Ovary (tissue), 9 donors: ENCODE measurements around the gene P4HB. TPM values are rescaled to one million over a fixed set of nuclear protein-coding genes. Genes with fewer than 3 reads are reported as not detected.

Experiments used
- DNase-seq, 5 donors: peaks; one replicate each; pipeline ENCODE4 v3.0.0-alpha.2; 2019 to 2020
- H3K27ac ChIP-seq, 2 donors: fragments of 200-600 bp; one replicate each; pipeline versions ENCODE4 v1.5.1 to v1.8.0; 2019 to 2022
- H3K27me3 ChIP-seq: fragments of 200-600 bp; one replicate; pipeline ENCODE4 v1.8.0; 2022
- H3K36me3 ChIP-seq: fragments of 200-600 bp; sonication (generic); one replicate; pipeline ENCODE4 v1.5.1; 2019
- H3K4me1 ChIP-seq: one replicate; pipeline ENCODE4 v1.8.1; 2013; ENCODE audit warnings: mild to moderate bottlenecking, moderate library complexity; ENCODE audit not compliant: insufficient read depth
- H3K4me3 ChIP-seq: fragments of 200-600 bp; sonication (generic); one replicate; pipeline ENCODE4 v1.5.1; 2017
- H3K9me3 ChIP-seq, 2 donors: fragments of 200-600 bp in 1 of 2; sonication (generic) in 1 of 2; one replicate each; pipeline versions ENCODE4 v1.5.1 to v1.8.1; 2013 to 2019; ENCODE audit warnings: mild to moderate bottlenecking in 1 of 2, moderate library complexity in 1 of 2
- EP300 ChIP-seq: sonication (generic); formaldehyde crosslinking; IDR thresholded peaks from one replicate; pipeline ENCODE4 v1.6.1; 2017; ENCODE audit warnings: antibody characterized with exemption
- POLR2A ChIP-seq: fragments of 450-650 bp; IDR thresholded peaks from one replicate; pipeline ENCODE4 v1.6.1; 2017; ENCODE audit warnings: antibody characterized with exemption, mild to moderate bottlenecking, moderate library complexity
- WGBS, 3 donors: extraction: QIAGEN DNeasy Blood & Tissue Kit in 1 of 3; methylation state at CpG; one replicate each; pipeline versions ENCODE4 v1.1.5 to v1.1.7; 2013 to 2017; 5-methylcytosine and 5-hydroxymethylcytosine counted together
- intact Hi-C, 4 donors: fragments of 100-400 bp; cut with DNase I; formaldehyde crosslinking; loops; one replicate each; pipeline versions ENCODE4 v1.11.0 to v1.15.1; 2022 to 2023
- polyA plus RNA-seq, 2 donors: library from polyadenylated mRNA; stranded (reverse); fragments of 200-250 nt in 1 of 2; fragments of 350-450 nt in 1 of 2; fragmentation: Illumina TruSeq in 1 of 2; extraction: RNeasy Lipid Tissue Mini Kit (QIAGEN cat#74804) in 1 of 2; gene quantifications; one replicate each; pipeline ENCODE4 v1.2.3, GENCODE V29; 2013 to 2014
- total RNA-seq, 7 donors: library from RNA; depleted of rRNA in 2 of 7; stranded (reverse); fragments of >200 nt in 2 of 7; fragmentation: NEBNext Ultra II Directional in 3 of 7; extraction: Animal tissue kit (Norgen Biotek cat#: 25700) in 3 of 7; gene quantifications; one replicate each; pipeline versions ENCODE4 v1.1.0 to v1.2.4, GENCODE V29; 2016 to 2023
- TF ChIP-seq, protein P1 (sequence below), 3 donors: fragments of 450-650 bp in 2 of 3; fragments of 200-600 bp in 1 of 3; IDR thresholded peaks; one replicate each; pipeline versions ENCODE4 v1.5.1 to v1.8.0; 2016 to 2022; ENCODE audit warnings: antibody characterized with exemption in 3 of 3, mild to moderate bottlenecking in 1 of 3
- donor health status: DM: no; HTN: no; CAD: no; lungs with moderate emphysema.
- donor health status: DM: no; HTN: no; CAD: no.
- donor health status: Bipolar disorder and iron deficiency.
- donor health status: DM: yes; HTN: yes; CAD: no.
- donor health status: DM: no; HTN: no; CAD: no.
- donor health status: DM: yes; HTN: yes; CAD: no.

Gene P4HB
- total and polyA plus RNA-seq, 9 donors: 222 to 2,080 (median 312) TPM

GRCh38 chr17:81904600-81905423, 44.5 kb upstream of the P4HB start:
- Histone ChIP-seq H3K27ac (no peak overlapping the region), H3K4me3 (no peak overlapping the region), H3K36me3 (no peaks in the 10 kb centered on the region), H3K9me3 (no peaks in the 10 kb centered on the region), H3K4me1 (peaks cover 2% of the 10 kb centered on the region), H3K27me3 (no peaks in the 10 kb centered on the region)
- WGBS, 3 donors: 86 to 92% (median 88%) methylated on average over 28 of the region's 28 CpGs
- intact Hi-C loops: no loop called here
- TF ChIP-seq, protein P1, sequence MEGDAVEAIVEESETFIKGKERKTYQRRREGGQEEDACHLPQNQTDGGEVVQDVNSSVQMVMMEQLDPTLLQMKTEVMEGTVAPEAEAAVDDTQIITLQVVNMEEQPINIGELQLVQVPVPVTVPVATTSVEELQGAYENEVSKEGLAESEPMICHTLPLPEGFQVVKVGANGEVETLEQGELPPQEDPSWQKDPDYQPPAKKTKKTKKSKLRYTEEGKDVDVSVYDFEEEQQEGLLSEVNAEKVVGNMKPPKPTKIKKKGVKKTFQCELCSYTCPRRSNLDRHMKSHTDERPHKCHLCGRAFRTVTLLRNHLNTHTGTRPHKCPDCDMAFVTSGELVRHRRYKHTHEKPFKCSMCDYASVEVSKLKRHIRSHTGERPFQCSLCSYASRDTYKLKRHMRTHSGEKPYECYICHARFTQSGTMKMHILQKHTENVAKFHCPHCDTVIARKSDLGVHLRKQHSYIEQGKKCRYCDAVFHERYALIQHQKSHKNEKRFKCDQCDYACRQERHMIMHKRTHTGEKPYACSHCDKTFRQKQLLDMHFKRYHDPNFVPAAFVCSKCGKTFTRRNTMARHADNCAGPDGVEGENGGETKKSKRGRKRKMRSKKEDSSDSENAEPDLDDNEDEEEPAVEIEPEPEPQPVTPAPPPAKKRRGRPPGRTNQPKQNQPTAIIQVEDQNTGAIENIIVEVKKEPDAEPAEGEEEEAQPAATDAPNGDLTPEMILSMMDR (IDR thresholded peaks at IDR 0.05): no peak
- no peak for TF ChIP-seq EP300
- no peak for TF ChIP-seq POLR2A
- DNase-seq: peak in 1 of 5 donors; percentile 18

GRCh38 chr17:81903896-81904599, 43.7 kb upstream of the P4HB start:
- no peaks in the 10 kb centered on the region for H3K27me3 ChIP-seq
- peak in 1 of 5 donors; percentile 24 for DNase-seq
- no peak for TF ChIP-seq EP300
- TF ChIP-seq, protein P1 (IDR thresholded peaks at IDR 0.05): no peak
- TF ChIP-seq POLR2A: no peak
- no peak overlapping the region for H3K27ac ChIP-seq
- intact Hi-C loops: no loop called here
- no peaks in the 10 kb centered on the region for H3K36me3 ChIP-seq
- WGBS, 3 donors: 85 to 95% (median 89%) methylated on average over 24 of the region's 24 CpGs
- no peaks in the 10 kb centered on the region for H3K9me3 ChIP-seq
- H3K4me3 ChIP-seq: no peak overlapping the region
- peaks cover 2% of the 10 kb centered on the region for H3K4me1 ChIP-seq

DNA sequence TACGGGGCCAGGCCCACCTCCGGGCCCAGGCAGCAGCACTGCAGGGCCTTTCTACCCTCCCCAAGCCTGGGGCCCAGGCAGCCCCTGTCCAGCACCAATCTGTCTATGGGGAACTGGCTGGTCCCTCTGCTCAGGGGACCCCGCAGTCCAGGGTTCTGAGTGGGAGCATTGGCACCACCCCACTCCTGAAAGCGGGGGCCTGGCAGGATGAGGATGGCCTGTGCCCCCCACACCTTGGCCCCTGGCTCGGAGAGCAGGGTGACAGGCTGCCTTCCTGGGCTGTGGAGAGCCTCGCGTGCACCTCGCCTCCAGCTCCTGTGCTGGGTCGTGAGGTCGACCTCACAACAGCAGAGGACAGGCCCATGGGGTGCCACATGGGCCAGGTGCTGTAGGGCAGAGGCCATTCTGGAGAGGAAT, 43.1 kb upstream of the P4HB start:
- 90 to 95% (median 92%) methylated on average over 10 of the region's 10 CpGs for WGBS, 3 donors
- H3K27ac ChIP-seq: no peak overlapping the region

GRCh38 chr17:81902653-81903414, 42.5 kb upstream of the P4HB start:
- H3K27ac ChIP-seq: no peak overlapping the region
- no peaks in the 10 kb centered on the region for H3K9me3 ChIP-seq
- 33 to 40% (median 37%) methylated on average over 46 to 47 of the region's 47 CpGs for WGBS, 3 donors
- no peaks in the 10 kb centered on the region for H3K36me3 ChIP-seq
- peak in 3 of 5 donors; percentile 33 to 48 (median 41) for DNase-seq
- H3K27me3 ChIP-seq: no peaks in the 10 kb centered on the region
- intact Hi-C loops: no loop called here
- no peak overlapping the region for H3K4me3 ChIP-seq
- peaks cover 2% of the 10 kb centered on the region for H3K4me1 ChIP-seq
- TF ChIP-seq, protein P1 (IDR thresholded peaks at IDR 0.05): no peak
- TF ChIP-seq EP300: no peak
- TF ChIP-seq POLR2A: no peak

More for the DNA sequence above, 43.1 kb upstream of the P4HB start:
- H3K9me3 ChIP-seq: no peaks in the 10 kb centered on the region
- H3K36me3 ChIP-seq: no peaks in the 10 kb centered on the region
- peaks cover 2% of the 10 kb centered on the region for H3K4me1 ChIP-seq
- H3K27me3 ChIP-seq: no peaks in the 10 kb centered on the region
- no peak for TF ChIP-seq POLR2A
- no peak for TF ChIP-seq EP300
- TF ChIP-seq, protein P1 (IDR thresholded peaks at IDR 0.05): no peak
- DNase-seq: no peak
- H3K4me3 ChIP-seq: no peak overlapping the region
- intact Hi-C loops: no loop called here
